ENCODE results near the gene ALDH3A2.
A peak's percentile ranks its signal among the peaks of the same experiment; 100 is the strongest.
"Not testable (repeated sequence)": the region's sequence is repeated elsewhere in the genome, so short reads cannot be mapped to it uniquely, and the experiment has no call there.

Gene ALDH3A2

DNA sequence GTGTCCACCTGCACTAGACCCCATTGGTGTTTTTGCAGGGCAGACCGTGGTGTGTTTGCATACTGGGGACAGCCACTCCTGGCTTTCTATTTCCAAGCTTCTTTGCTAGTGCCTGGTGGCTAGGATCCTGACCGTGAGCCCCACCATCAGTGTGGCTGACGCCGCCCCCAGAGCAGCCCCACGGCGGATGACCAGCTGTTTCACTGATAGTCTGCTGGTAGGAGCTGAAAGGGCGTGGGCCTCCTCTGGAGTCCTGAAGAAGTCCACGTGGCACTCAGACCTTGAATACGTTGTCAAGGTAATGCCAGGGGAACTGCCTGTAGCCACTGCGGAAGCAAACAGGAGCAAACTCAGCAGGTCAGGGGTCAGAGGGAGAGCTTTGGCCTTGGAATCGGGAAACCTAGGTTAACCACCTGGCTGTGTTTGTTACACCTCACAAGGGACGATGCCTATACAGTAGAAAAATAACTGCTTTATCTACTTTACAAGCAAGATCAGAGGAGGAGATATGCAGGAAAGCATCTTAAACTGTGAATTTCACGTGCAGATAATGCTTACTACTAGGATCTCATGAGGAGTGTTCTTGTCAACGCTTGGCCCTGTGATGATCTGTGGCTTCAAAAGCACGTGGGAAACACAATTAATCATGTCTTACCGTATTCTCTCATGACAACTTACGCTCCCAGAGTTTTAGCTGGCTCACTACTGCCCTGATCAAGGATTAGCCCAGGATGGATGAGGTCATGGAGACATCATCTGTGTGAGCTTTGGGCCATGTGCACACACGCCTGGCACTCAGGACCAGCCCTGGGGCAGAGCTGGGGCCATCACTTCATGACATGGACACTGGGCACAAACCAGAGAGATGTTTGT is 30.3 kb downstream of the ALDH3A2 start:
- no peak for DNase-seq (ENCODE audit: low spot score)

DNA sequence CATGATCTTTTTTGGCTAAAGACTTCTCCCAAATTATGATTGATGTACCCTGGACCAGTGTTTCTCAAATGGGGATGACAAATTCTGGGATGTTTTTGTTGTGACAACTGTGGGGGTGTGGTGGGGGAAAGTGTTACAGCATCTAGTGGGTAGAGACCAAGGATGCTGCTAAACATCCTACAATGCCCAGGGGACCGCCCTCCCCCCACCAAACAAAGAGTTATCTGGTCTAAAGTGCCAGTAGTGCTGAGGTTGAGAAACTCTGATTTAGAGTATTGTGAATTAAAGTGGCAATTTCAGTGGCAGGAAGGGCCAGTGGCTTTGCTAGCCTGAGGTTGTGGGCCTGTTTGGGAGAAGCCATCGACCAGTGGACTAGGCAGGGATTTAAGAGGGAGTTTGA is 34.6 kb downstream of the ALDH3A2 start:
- DNase-seq (ENCODE audit: low spot score) = no peak

DNA sequence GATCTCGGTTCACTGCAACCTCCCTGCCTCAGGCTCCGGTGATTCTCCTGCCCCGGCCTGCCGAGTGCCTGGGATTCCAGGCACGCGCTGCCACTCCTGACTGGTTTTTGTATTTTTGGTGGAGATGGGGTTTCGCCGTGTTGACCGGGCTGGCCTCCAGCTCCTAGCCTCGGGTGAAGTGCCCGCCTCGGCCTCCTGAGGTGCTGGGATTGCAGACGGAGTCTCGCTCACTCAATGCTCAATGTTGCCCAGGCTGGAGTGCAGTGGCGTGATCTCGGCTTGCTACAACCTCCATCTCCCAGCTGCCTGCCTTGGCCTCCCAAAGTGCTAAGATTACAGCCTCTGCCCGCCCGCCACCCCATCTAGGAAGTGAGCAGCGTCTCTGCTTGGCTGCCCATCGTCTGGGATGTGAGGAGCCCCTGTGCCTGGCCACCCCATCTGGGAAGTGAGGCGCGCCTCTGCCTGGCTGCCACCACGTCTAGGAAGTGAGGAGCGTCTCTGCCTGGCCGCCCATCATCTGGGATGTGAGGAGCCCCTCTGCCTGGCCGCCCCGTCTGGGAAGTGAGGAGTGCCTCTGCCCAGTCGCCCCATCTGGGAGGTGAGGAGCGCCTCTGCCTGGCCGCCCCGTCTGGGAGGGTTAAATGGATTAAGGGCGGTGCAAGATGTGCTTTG is 36.5 kb downstream of the ALDH3A2 start:
- not testable (repeated sequence) for DNase-seq (ENCODE audit: low spot score)

DNA sequence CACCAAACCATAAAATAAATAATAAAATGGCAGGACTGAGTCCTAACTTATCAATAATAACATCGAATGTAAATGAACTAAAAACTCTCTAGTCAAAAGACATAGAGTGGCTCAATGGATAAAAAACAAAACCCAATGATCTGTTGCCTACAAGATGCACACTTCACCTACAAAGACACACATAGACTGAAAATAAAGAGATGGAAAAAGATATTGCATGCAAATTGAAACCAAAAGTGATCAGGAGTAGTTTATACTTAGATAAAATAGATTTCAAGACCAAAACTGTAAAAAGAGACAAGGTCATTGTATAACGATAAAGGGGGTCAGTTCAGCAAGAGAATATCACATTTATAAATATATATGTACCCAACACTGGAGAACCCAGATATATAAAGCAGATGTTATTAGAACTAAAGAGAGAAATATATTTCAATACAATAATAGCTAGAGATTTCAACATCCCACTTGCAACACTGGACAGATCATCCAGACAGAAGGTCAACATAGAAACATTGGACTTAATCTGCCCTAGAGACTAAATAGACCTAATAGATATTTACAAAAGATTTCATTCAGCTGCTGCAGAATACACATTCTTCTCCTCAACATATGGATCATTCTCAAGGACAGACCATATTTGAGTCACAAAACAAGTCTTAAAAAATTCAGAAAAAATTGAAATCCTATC is 38.0 kb downstream of the ALDH3A2 start:
- no peak for DNase-seq (ENCODE audit: low spot score)

DNA sequence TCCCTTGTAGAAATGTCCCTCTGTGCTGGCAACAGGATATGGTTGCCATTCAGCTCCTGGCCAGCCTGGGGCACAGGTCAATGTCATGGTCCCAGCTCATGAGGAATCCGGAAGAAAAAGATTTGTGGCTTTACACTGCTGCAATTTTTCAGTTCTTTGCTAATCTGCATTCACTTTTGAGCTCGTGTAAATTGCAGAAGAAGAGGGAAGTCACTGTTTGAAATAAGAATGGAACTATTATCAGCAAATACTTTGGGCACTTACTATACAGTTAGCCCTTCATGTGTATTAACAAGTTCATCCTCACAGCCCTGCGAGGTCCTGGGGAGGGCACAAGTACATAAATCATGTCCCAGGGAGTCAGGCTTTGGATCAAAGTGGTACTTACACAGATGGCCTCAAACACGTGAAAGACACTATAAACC is 53.7 kb downstream of the ALDH3A2 start:
- DNase-seq (ENCODE audit: low spot score) = no peak

DNA sequence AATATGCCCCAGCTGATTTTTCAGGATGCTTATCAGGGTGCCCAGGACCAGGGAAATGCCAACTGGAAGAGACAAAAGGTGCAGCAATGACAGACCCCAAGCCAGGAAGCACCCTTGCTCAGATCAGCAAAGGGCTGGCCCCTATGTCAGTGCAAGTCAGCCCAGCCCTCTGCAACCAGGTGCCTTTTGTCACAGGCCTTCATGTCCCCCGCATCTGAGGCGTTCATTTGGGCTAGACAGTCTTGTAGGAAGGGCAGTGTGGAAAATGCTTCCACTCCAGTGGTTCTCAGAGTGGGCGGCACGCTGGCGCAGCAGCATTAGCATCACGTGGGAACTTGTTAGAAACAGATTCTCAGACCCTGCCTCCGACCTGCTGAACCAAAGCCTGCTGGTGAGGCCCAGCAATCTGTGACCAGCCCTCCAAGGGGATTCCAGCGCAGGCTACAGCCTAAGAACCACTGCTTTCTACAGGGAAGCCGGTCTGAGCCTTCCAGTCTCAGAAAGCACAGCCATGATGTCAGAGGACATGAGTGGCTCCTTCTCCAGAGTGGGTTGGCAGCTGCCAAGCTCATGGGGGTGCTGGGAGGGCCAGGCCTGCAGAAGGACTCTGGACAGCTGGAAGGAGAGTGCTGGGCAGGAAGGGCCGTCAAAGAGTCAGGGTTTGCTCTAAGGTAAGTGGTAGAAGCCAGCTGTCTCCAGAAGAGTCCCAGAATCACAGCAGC is 54.7 kb downstream of the ALDH3A2 start:
- no peak for DNase-seq (ENCODE audit: low spot score)

DNA sequence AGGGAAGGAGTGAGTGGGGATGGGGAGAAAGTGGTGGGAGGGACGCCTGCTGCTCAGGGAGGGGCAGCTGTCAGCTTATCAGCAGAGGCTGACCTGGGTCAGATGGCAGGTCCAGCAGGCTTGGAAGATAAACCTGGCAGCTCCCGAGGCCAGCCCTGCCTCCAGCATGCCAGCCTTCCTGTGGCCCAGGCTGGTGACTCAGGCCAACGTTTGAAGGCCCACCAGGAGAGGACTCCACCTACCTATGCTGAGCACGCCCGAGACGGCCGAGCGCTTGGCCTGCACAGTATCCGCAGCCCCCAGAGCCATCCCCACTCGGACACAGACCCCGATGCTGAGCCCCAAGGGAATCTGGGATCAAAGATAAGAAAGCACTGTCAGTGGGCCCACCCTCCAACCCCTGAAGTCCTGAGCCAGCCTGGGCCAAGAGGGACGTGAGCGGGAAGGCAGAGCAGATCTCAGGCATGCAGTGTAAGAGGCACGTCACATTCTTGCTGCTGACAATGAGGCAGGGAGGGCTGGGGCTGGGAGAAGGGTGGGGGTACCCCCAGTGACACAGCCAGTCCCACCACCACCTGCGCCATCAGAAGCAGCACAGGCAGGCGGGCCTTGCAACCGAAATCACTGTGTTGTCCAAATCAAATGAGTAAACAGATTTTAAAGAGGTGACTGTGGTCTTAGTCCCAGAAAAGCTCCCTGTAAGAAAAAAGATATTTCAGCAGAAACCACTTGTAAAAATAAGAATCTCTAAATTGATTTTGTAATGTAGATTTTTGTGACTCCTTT is 55.5 kb downstream of the ALDH3A2 start:
- DNase-seq (ENCODE audit: low spot score) = peak; percentile 4

DNA sequence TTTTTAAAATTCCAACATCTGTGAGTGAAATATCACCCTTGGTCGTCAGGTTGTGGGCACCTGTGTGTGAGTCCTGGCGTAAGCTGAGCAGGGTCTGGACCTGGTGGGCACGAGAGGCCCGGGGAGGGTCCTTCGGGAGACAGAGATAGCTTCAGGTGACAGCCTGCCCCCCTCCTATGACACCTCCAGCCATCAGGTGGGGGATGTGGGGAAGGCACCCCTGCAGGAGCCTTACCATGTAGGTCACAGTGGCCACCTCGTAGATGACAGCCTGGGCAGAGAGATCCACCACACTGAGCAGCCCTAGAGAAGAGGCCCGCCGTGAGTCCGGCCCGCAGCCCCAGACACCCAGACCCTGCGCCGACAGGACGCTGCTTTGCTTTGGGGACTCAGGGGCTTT is 56.6 kb downstream of the ALDH3A2 start:
- peak; percentile 5 for DNase-seq (ENCODE audit: low spot score)

DNA sequence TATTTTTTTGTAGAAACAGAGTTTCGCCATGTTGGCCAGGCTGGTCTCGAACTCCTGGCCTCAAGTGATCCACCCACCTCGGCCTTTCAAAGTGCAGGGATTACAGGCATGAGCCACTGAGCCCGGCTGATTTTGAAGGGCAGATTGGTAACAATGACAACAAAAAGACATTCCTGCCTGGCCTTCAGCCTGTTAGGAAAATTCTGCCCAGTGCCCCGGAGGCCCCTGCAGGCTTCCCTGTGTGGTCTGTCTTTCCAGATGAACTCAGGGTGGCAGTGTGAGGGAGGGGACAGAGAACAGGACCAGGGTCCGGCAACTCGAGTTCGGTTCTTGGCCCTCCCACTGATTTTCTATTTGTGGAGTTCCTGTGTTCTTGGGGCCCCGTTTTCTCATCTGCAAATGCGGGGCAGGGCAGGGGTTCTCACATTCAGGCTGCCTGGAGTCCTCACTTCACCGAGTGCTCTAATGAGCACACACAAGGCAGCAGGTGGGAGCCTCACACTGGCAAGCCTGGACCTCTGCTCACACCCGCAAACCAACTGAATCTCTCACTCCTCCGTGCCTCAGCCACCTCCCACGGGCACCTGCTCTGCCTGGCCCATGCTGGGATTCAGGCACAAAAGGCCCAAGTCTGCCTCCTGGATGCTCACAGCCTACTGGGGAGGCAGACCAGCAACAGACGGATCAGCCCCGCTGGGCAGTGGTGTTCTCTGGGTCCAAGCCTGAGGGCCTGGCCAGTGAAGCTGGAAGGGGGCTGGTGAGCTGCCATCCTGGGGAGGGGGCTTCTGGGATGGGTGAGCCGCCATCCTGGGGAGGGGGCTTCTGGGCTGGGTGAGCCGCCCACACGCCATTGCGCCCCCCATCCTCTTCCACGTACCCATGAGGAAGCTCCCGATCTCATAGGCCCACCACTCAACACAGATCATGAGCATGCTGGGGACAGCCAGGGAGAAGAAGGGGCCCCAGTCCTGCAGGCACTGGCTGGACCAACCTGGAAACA is 57.5 kb downstream of the ALDH3A2 start:
- DNase-seq (ENCODE audit: low spot score) = peak; percentile 10

DNA sequence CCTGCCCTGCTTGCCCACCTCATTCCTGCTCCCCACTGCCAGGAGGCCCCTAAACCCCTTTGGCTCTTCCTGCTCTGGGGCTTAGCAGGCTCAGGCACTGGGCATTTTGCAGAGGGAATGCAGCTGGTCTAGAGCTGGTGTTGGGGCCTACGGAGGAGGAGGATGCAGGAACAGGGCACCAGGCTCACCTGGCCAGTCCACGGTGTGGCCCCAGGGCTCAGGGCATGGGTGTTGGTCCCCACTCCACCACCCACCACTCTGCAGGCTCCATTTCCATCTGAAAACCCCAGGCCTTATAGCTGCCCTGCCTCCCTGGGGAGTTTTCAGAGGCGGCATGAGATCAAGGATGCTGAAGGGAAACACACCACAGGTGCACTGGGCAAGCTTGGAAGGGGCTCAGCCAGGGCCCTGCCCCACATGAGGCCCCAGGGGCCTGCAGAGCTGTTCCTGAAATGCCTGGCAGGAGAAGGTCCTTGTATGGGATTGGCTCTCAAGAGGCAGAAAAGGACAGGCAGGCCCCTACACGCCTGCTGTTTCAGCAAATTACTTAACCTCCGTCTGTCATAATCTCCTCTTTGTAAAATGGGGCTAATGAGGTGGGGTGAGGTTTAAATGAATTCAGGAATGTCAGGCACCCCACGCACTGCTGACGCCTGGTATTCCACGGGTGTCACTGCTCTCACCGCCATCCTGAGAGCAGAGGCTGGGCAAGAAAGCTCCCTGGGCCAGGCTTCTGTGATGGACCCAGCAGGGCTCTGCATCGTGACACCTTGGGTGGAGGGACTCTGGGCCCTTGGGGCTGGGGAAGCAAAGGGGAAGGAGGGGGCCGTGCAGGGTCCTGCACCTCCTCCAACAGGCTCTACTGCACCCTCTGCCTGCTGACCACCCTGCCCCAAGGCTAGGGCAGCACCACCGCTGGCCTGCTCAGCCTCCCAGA is 58.5 kb downstream of the ALDH3A2 start:
- peak; percentile 27 for DNase-seq (ENCODE audit: low spot score)

DNA sequence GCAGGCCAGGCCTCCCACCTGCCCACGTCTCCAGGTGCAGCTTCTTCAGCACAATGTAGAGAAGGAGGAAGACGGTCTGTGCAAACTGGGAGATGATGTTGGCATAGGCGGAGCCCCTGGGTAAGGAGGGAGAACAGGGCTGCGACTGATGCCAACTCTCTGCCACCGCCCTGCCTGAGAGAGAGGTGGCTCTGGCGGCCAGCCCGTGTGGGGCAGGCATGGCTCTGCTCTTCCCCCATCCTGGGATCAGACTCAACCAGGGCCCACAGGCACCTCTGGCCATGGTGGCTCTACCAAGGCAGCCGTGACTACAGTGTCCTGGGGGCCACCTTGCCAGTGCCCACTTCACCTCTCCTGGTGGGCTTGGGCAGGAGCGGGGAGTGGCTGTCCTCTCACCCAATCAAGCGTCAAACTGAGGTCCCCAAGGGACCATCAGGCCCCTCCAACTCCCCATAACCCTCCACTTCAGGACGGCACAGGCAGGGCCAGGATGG is 59.2 kb downstream of the ALDH3A2 start:
- DNase-seq (ENCODE audit: low spot score) = peak; percentile 8

DNA sequence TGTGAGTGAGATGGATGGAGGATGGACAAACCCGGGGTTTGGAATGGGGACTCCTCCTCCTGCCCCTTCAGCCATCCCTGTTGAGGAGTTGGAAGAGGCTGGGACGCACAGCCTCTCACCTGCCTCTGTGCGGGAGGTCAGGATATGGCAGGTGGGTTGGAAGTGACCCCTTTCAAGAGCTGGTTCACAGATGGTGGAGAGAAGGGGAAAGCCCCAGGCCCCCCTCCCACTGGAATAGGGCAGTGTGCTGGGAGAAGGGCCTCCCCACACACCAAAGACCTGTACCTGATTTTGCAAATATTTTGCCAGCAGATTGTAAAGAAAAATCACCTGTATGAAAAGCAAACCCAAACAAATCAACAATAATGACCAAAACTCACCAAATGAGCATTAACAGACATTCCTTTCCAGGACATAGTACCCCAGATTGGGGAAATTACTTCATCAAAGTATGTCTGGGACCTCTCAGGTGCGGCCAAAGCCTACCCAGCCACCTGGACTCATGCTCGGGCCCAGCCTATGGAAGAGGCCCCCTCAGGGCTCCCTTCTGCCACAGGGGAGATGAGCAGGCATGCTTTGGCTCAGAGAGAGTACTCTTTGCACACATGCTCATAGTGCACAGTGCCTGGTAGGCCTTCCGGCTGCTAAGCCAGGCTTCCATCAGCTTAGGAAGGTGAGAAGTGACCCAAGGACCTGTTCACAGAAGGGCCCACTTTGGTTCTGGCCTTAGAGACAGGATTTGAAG is 60.1 kb downstream of the ALDH3A2 start:
- DNase-seq (ENCODE audit: low spot score) = peak; percentile 10

DNA sequence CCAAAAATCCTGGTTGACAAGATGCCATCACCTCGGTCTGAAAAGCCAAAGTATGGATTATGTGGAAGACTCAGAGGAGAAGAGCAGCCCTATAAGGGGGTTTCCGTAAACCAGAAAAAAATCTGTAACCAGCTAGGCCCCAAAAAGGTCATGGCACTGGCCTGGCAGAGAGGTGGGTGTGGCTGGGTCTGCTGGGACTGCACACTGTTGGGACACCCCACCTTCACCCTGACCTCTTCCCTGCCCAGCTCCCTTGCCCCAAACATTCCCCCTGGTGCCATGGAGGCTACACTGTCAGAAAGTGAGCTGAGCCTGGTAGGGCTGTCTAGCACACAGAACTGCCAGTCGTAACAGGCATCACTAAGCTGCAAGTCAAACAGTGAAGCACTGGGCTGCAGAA is 61.3 kb downstream of the ALDH3A2 start:
- peak; percentile 4 for DNase-seq (ENCODE audit: low spot score)

DNA sequence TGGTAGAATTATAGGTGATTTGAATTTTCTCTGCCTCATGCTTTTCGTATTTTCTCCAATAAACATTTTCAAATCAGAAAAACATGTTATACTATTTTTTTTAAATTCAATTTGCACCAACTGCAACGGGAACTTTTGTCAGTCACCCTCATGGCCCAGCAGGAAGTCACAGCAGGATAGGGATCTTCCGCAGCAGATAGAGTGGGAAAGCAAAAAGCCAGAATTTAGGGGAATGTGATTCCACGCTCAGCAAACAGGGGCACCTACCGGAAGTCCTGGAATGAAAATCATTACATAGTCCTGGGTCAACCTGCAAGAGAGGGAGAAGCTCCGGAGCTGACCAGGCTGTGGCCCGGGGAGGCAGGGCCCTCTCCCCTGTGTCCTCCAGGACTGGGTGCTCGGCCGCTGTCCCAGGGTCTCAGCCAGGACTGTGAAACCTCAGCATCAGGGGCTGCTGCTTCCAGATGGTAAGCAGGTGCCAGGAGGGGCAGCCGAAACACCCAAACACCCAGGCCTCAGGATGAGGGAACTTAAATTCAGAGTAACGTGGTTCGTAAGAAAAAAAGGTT is 64.0 kb downstream of the ALDH3A2 start:
- peak; percentile 4 for DNase-seq (ENCODE audit: low spot score)

DNA sequence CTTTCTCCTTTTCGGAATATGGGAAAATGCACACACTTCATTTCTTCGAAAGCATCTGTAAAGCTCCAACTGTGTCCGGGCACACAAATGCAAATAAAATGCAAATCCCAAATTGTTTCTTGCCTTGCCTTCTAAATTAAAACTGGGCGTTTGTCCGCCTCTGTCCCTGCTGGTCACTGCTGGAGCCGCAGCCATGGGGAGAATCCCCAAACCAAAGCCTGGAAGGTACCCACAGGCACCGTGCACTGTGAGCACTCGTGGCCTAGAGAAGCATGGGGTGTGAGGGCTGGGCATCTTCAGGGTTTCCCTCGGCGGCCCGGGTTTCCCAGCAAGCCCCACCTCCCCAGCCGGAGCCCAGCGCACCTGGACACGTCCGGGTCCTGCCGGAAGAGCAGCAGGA is 64.9 kb downstream of the ALDH3A2 start:
- peak; percentile 4 for DNase-seq (ENCODE audit: low spot score)

DNA sequence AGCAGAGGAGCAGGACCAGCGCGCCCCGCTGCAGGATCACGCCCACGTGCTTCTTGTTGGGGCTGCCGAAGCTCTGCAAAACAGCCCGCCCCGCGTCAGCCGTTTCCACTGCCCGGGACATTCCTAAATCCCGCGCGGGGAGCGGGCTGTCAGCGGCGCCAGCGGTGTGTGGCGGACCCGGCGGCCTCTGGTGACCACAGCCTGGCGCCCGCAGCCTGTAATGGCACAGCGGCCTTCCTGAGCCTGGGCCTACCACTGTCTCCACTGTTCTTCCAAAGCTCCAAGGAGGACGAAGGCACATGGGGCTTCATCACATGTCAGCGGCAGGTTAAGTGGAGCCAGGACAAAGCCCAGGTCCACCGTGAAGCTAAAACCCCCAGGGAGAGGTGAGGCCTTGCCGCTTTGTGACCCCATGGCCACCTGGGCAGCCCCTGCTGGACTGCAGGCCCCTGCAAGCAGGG is 65.4 kb downstream of the ALDH3A2 start:
- DNase-seq (ENCODE audit: low spot score) = peak; percentile 10
